Lung (tissue), 12 donors: ENCODE measurements around the gene FGF21. TPM values are rescaled to one million over a fixed set of nuclear protein-coding genes. Genes with fewer than 3 reads are reported as not detected.
A peak's percentile ranks its signal among the peaks of the same experiment; 100 is the strongest.

Experiments
- ATAC-seq: fragments of 200-7000 bp; cut with Tn5 transposase; one replicate; pipeline ENCODE4 v1.9.1; 2020; ENCODE audit warnings: moderate number of reproducible peaks; ENCODE audit not compliant: insufficient read depth, low FRiP score
- DNase-seq, 3 donors: peaks; one replicate each; pipeline ENCODE4 v3.0.0-alpha.2; 2013 to 2017
- H3K27ac ChIP-seq, 2 donors: one replicate each; pipeline ENCODE4 v1.5.1; 2013; ENCODE audit warnings: mild to moderate bottlenecking in 2 of 2, moderate library complexity in 2 of 2, control low read depth in 1 of 2, inconsistent platforms in 1 of 2, low read depth in 1 of 2, low read length in 1 of 2
- H3K27me3 ChIP-seq, 3 donors: one replicate each; pipeline ENCODE4 v1.5.1; 2013; ENCODE audit warnings: low read length in 2 of 3; ENCODE audit not compliant: control insufficient read depth in 3 of 3, insufficient read depth in 3 of 3
- H3K36me3 ChIP-seq, 4 donors: one replicate each; pipeline ENCODE4 v1.5.1; 2013; ENCODE audit warnings: low read length in 4 of 4, mild to moderate bottlenecking in 1 of 4, moderate library complexity in 1 of 4; ENCODE audit not compliant: control insufficient read depth in 4 of 4, insufficient read depth in 4 of 4
- H3K4me1 ChIP-seq, 5 donors: one replicate each; pipeline ENCODE4 v1.5.1; 2013; ENCODE audit warnings: low read length in 5 of 5, mild to moderate bottlenecking in 2 of 5, moderate library complexity in 1 of 5; ENCODE audit not compliant: control insufficient read depth in 5 of 5, insufficient read depth in 5 of 5
- H3K4me3 ChIP-seq: one replicate; pipeline ENCODE4 v1.5.1; 2013; ENCODE audit warnings: mild to moderate bottlenecking, control low read depth, moderate library complexity
- H3K9ac ChIP-seq, 2 donors: one replicate each; pipeline ENCODE4 v1.5.1; 2013; ENCODE audit warnings: low read length in 2 of 2, control low read depth in 1 of 2; ENCODE audit not compliant: insufficient read depth in 1 of 2
- H3K9me3 ChIP-seq, 4 donors: one replicate each; pipeline ENCODE4 v1.5.1; 2013; ENCODE audit warnings: low read length in 3 of 4, mild to moderate bottlenecking in 1 of 4, moderate library complexity in 1 of 4; ENCODE audit not compliant: control insufficient read depth in 4 of 4, insufficient read depth in 3 of 4
- WGBS, 2 donors: extraction: QIAGEN DNeasy Blood & Tissue Kit; methylation state at CpG; one replicate each; pipeline ENCODE4 v1.1.7; 2013; 5-methylcytosine and 5-hydroxymethylcytosine counted together
- polyA plus RNA-seq, 2 donors: library from polyadenylated mRNA; stranded (reverse); fragments of 200-250 nt; gene quantifications; one replicate each; pipeline ENCODE4 v1.2.1, GENCODE V29; 2013
- total RNA-seq, 2 donors: library from RNA; depleted of rRNA in 1 of 2; stranded (reverse); fragments of >200 nt in 1 of 2; gene quantifications; one replicate each; pipeline ENCODE4 v1.2.1, GENCODE V29; 2014 to 2021
- TF ChIP-seq, protein P1 (sequence below): IDR thresholded peaks from 2 replicates; pipeline ENCODE4 v1.5.1; 2012; ENCODE audit warnings: mild to moderate bottlenecking; ENCODE audit errors: control extremely low read depth, extremely low read depth
- donor health status: control.
- donor health status: control.
- donor health status: Bipolar disorder and iron deficiency.
- donor health status: healthy.
- donor health status: DM: yes; HTN: yes; CAD: no.

Gene FGF21
- total and polyA plus RNA-seq, 4 donors, result not detected

- no peak for ATAC-seq
- H3K27me3 ChIP-seq, result no peaks in the 10 kb centered on the region
- H3K9ac ChIP-seq, result peak overlapping the region; percentile 62 to 67
- 11 to 17% methylated on average over 25 of the region's 25 CpGs for WGBS, 2 donors
- no peaks in the 10 kb centered on the region for H3K36me3 ChIP-seq
- no peak for DNase-seq
- peaks cover 0 to 32% (median 8%) of the 10 kb centered on the region in 5 donors for H3K4me1 ChIP-seq
- peak overlapping the region; percentile 43 for H3K4me3 ChIP-seq
- H3K27ac ChIP-seq, result peak overlapping the region in 1 of 2 donors; percentile 63
- TF ChIP-seq, protein P1, sequence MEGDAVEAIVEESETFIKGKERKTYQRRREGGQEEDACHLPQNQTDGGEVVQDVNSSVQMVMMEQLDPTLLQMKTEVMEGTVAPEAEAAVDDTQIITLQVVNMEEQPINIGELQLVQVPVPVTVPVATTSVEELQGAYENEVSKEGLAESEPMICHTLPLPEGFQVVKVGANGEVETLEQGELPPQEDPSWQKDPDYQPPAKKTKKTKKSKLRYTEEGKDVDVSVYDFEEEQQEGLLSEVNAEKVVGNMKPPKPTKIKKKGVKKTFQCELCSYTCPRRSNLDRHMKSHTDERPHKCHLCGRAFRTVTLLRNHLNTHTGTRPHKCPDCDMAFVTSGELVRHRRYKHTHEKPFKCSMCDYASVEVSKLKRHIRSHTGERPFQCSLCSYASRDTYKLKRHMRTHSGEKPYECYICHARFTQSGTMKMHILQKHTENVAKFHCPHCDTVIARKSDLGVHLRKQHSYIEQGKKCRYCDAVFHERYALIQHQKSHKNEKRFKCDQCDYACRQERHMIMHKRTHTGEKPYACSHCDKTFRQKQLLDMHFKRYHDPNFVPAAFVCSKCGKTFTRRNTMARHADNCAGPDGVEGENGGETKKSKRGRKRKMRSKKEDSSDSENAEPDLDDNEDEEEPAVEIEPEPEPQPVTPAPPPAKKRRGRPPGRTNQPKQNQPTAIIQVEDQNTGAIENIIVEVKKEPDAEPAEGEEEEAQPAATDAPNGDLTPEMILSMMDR, result no peak
- H3K9me3 ChIP-seq, result peaks cover 0 to 3% (median 0%) of the 10 kb centered on the region in 4 donors
Measured at GRCh38 chr19:48713041-48713863, 42.1 kb upstream of the FGF21 start.

- Histone ChIP-seq H3K4me3 (peak overlapping the region; percentile 43), H3K9ac (peak overlapping the region; percentile 67 to 78), H3K9me3 (peaks cover 0 to 3% (median 0%) of the 10 kb centered on the region in 4 donors), H3K4me1 (peaks cover 0 to 35% (median 9%) of the 10 kb centered on the region in 5 donors), H3K27me3 (no peaks in the 10 kb centered on the region), H3K27ac (peak overlapping the region; percentile 69 to 86), H3K36me3 (no peaks in the 10 kb centered on the region)
- TF ChIP-seq, protein P1, result no peak
- WGBS, 2 donors, result 1% methylated on average over 51 to 67 of the region's 67 CpGs
- peak; percentile 100 for DNase-seq
- ATAC-seq, result peak; percentile 94
Measured at GRCh38 chr19:48713864-48714755, 41.2 kb upstream of the FGF21 start.

DNA sequence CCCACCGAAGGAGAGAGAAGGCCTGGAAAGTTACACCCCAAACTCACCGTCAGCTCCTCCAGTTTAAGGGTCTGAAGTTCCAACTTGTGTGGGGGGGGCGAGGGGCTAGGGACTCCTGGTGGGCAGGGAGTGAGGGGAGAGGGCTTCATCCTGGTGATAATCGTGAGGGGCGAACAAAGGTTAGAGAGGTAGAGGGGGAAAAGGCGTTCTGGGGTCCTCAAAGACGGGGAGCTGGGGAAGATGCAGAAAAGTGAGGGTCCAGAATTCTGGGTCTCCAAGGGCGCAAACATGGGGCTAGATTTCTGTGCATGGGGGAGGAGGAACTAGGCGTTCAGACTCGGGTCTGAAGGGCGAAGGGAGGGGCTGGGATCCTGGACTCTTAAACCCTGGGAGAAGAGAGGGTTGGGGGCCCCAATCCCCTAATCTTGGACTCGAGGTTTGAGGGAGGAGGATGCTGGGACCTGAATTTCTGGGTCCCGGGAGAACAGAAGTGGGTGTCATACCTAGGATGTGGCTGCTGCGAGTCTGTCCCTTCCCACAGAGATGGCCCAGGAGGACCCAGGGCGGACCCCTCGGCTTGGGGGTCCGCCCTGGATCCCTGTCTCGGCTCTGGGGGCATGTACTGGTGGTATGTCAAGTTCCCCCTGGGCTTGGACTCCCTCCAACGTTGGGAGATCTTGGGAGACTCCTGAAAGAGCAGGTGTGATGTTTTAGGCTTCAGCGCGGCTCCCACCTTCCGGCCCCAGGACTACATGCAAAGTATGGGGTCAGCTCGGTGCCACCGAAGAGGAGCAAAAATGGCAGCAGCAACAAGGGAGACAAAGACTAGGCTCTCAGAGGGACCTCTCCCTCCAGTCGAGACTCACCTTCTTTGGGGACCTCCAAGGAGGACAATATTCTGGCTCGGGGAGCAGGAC, 40.3 kb upstream of the FGF21 start:
- Histone ChIP-seq H3K27ac (peak overlapping the region; percentile 69 to 86), H3K4me3 (peak overlapping the region; percentile 17), H3K36me3 (no peaks in the 10 kb centered on the region), H3K9ac (peak overlapping the region in 1 of 2 donors; percentile 78), H3K27me3 (no peaks in the 10 kb centered on the region), H3K9me3 (peaks cover 0 to 3% (median 0%) of the 10 kb centered on the region in 4 donors), H3K4me1 (peaks cover 0 to 42% (median 16%) of the 10 kb centered on the region in 5 donors)
- ATAC-seq (no peak), DNase-seq (peak in 1 of 3 donors; percentile 18)
- 62 to 64% methylated on average over 26 of the region's 26 CpGs for WGBS, 2 donors
- TF ChIP-seq, protein P1, result no peak
